ENCODE measurements around the gene BHLHE40. TPM values are rescaled to one million over a fixed set of nuclear protein-coding genes. Genes with fewer than 3 reads are reported as not detected.

Gene BHLHE40
- total and polyA plus RNA-seq, 2 of the 8 experiments (the other 6 are each of a cell fraction or from before 2014, with no cell fraction given), result 1.5 to 2.2 TPM

GRCh38 chr3:4950948-4951347, 28.3 kb upstream of the BHLHE40 start:
- no peak overlapping the region for H3K18ac ChIP-seq (ENCODE audit: extremely low read depth, low read length)
- peaks cover 0 to 3% (median 0%) of the 10 kb centered on the region in 4 experiments; a peak in 1 of 7 replicates for H3K4me1 ChIP-seq (replicated peaks in 1 of 4; ENCODE audit: control insufficient read depth in 3 of 4, insufficient read depth in 4 of 4, low read length in 3 of 4)
- no peak overlapping the region for H3K14ac ChIP-seq (ENCODE audit: insufficient read length)
- no peak for DNase-seq (ENCODE audit: low read depth in 1 of 2, low spot score in 2 of 2)
- H4K5ac ChIP-seq (ENCODE audit: insufficient read length, low read depth, low read length), result no peak overlapping the region
- no peak overlapping the region for H3K4me3 ChIP-seq (ENCODE audit: extremely low read depth in 1 of 4, insufficient read depth in 2 of 4, low read depth in 3 of 4, low read length in 4 of 4)
- no peaks in the 10 kb centered on the region for H4K20me1 ChIP-seq (replicated peaks in 1 of 2; ENCODE audit: control insufficient read depth in 1 of 2, insufficient read depth in 2 of 2, low read length in 2 of 2)
- H2AK5ac ChIP-seq (ENCODE audit: low read depth, low read length), result no peak overlapping the region
- 89% methylated on average over 7 of the region's 8 CpGs; no CpG with 5 or more reads in 1 of the 2 experiments for WGBS, 2 experiments (ENCODE audit: extremely low coverage in 1 of 2, insufficient coverage in 1 of 2, insufficient read length in 1 of 2, insufficient replicate concordance in 2 of 2, low coverage in 1 of 2, low lambda C conversion rate in 2 of 2, missing lambda C conversion rate in 1 of 2)
- no peaks in the 10 kb centered on the region for H3K23me2 ChIP-seq (ENCODE audit: low read depth, low read length)
- H3K9me3 ChIP-seq (ENCODE audit: insufficient read depth in 2 of 2, low read depth in 1 of 2, low read length in 1 of 2), result no peaks in the 10 kb centered on the region
- no peak overlapping the region for H2BK15ac ChIP-seq (ENCODE audit: low read length)
- H2BK20ac ChIP-seq (ENCODE audit: low read length), result no peak overlapping the region
- no peaks in the 10 kb centered on the region for H3K27me3 ChIP-seq (replicated peaks in 1 of 4; ENCODE audit: control insufficient read depth in 3 of 4, extremely low read depth in 1 of 4, insufficient read depth in 3 of 4, low read length in 3 of 4)
- no peak overlapping the region for H2BK5ac ChIP-seq (ENCODE audit: low read depth, low read length)
- no peak overlapping the region for H2BK12ac ChIP-seq (ENCODE audit: low read depth, low read length)
- no peak overlapping the region for H3K56ac ChIP-seq (replicated peaks; ENCODE audit: insufficient read length, low read depth, low read length)
- H3K4me2 ChIP-seq (ENCODE audit: insufficient read depth in 1 of 2, low read depth in 2 of 2, low read length in 2 of 2), result no peak overlapping the region
- H3K79me1 ChIP-seq (ENCODE audit: low read depth, low read length), result no peaks in the 10 kb centered on the region
- H2BK120ac ChIP-seq (replicated peaks; ENCODE audit: low read depth, low read length), result no peak overlapping the region
- H4K91ac ChIP-seq (replicated peaks; ENCODE audit: insufficient read length, low read length), result no peak overlapping the region
- TF ChIP-seq RNF2 (IDR thresholded peaks at IDR 0.05; ENCODE audit: borderline replicate concordance, low read depth, low read length, missing control alignments, poor library complexity, severe bottlenecking), result no peak
- POLR2A ChIA-PET (ENCODE audit: partially characterized antibody), result no interaction called here
- H4K8ac ChIP-seq (ENCODE audit: extremely low read depth, insufficient read depth, low read length), result no peak overlapping the region
- no peak overlapping the region for H2AFZ ChIP-seq (ENCODE audit: low read length)
- no peaks in the 10 kb centered on the region for H3K36me3 ChIP-seq (ENCODE audit: control insufficient read depth in 2 of 4, insufficient read depth in 4 of 4, low read length in 3 of 4)
- no peak for FAIRE-seq
- H3K4ac ChIP-seq (replicated peaks; ENCODE audit: insufficient read length, low read depth, low read length), result no peak overlapping the region
- H3K23ac ChIP-seq (ENCODE audit: insufficient read length), result no peak overlapping the region
- H3K27ac ChIP-seq (ENCODE audit: low read depth, low read length), result no peak overlapping the region
- H3K79me2 ChIP-seq (ENCODE audit: control insufficient read depth in 1 of 2, insufficient read depth in 2 of 2, low read length in 2 of 2), result no peaks in the 10 kb centered on the region
- CTCF ChIA-PET (ENCODE audit: partially characterized antibody), result no interaction called here
- no peak overlapping the region for H3K9ac ChIP-seq (replicated peaks in 1 of 4; ENCODE audit: extremely low read depth in 1 of 4, low read depth in 3 of 4, low read length in 3 of 4)
